Measurements from ENCODE around the gene NTN5.

GRCh38 chr19:48698046-48698445 is 25.2 kb upstream of the NTN5 start:
- TF ChIP-seq CTCF (IDR thresholded peaks at IDR 0.05 in 4 of 5, conservative IDR thresholded peaks at IDR 0.05 in 1 of 5) (no peak), POLR2A (IDR thresholded peaks at IDR 0.05) (no peak)
